ENCODE data around the gene TXNL1. TPM values are rescaled to one million over a fixed set of nuclear protein-coding genes. Genes with fewer than 3 reads are reported as not detected.

TXNL1 gene
- total and polyA plus RNA-seq, 2 of the 13 experiments (the other 11 are each of a cell fraction or from before 2014, with no cell fraction given) = 41.9 to 73.1 TPM

- TF ChIP-seq, protein P1, sequence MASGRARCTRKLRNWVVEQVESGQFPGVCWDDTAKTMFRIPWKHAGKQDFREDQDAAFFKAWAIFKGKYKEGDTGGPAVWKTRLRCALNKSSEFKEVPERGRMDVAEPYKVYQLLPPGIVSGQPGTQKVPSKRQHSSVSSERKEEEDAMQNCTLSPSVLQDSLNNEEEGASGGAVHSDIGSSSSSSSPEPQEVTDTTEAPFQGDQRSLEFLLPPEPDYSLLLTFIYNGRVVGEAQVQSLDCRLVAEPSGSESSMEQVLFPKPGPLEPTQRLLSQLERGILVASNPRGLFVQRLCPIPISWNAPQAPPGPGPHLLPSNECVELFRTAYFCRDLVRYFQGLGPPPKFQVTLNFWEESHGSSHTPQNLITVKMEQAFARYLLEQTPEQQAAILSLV (CRISPR knock-in tag; IDR thresholded peaks at IDR 0.05; ENCODE audit: borderline replicate concordance) = 0 out of 2 replicates have a peak, but pooled peaks have one; percentile 26
- TF ChIP-seq ZNF468 (CRISPR knock-in tag; IDR thresholded peaks at IDR 0.05) = no peak
- no peak for TF ChIP-seq ATM (IDR thresholded peaks at IDR 0.05; ENCODE audit: borderline replicate concordance)
- TF ChIP-seq IRX3 (CRISPR knock-in tag; IDR thresholded peaks at IDR 0.05; ENCODE audit: borderline replicate concordance, low read depth) = no peak; the same call in 1 of the 2 replicates
- peak; percentile 82 for TF ChIP-seq TAF1 (CRISPR knock-in tag; IDR thresholded peaks at IDR 0.05)
- TF ChIP-seq ESRRA (CRISPR knock-in tag; IDR thresholded peaks at IDR 0.05; ENCODE audit: low read depth) = 0 out of 2 replicates have a peak, but pooled peaks have one; percentile 13
- TF ChIP-seq HNF4A (CRISPR knock-in tag; IDR thresholded peaks at IDR 0.05) = no peak
- no peak for TF ChIP-seq PLSCR1 (CRISPR knock-in tag; IDR thresholded peaks at IDR 0.05; ENCODE audit: borderline replicate concordance)
- TF ChIP-seq, protein P2, sequence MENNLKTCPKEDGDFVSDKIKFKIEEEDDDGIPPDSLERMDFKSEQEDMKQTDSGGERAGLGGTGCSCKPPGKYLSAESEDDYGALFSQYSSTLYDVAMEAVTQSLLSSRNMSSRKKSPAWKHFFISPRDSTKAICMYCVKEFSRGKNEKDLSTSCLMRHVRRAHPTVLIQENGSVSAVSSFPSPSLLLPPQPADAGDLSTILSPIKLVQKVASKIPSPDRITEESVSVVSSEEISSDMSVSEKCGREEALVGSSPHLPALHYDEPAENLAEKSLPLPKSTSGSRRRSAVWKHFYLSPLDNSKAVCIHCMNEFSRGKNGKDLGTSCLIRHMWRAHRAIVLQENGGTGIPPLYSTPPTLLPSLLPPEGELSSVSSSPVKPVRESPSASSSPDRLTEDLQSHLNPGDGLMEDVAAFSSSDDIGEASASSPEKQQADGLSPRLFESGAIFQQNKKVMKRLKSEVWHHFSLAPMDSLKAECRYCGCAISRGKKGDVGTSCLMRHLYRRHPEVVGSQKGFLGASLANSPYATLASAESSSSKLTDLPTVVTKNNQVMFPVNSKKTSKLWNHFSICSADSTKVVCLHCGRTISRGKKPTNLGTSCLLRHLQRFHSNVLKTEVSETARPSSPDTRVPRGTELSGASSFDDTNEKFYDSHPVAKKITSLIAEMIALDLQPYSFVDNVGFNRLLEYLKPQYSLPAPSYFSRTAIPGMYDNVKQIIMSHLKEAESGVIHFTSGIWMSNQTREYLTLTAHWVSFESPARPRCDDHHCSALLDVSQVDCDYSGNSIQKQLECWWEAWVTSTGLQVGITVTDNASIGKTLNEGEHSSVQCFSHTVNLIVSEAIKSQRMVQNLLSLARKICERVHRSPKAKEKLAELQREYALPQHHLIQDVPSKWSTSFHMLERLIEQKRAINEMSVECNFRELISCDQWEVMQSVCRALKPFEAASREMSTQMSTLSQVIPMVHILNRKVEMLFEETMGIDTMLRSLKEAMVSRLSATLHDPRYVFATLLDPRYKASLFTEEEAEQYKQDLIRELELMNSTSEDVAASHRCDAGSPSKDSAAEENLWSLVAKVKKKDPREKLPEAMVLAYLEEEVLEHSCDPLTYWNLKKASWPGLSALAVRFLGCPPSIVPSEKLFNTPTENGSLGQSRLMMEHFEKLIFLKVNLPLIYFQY (CRISPR knock-in tag; IDR thresholded peaks at IDR 0.05; ENCODE audit: borderline replicate concordance) = 0 out of 2 replicates have a peak, but pooled peaks have one; percentile 26
- TF ChIP-seq SP5 (CRISPR knock-in tag; IDR thresholded peaks at IDR 0.05; ENCODE audit: borderline replicate concordance, low read depth) = 0 out of 2 replicates have a peak, but pooled peaks have one; percentile 30
- peak; percentile 90 for TF ChIP-seq ATF1 (CRISPR knock-in tag; IDR thresholded peaks at IDR 0.05)
- TF ChIP-seq YEATS2 (CRISPR knock-in tag; IDR thresholded peaks at IDR 0.05; ENCODE audit: borderline replicate concordance) = peak; percentile 98
- TF ChIP-seq SRSF1 (optimal IDR thresholded peaks at IDR 0.05; ENCODE audit: low read depth, low read length) = peak; percentile 65
- TF ChIP-seq ZNF430 (CRISPR knock-in tag; IDR thresholded peaks at IDR 0.05) = no peak
- TF ChIP-seq ZNF296 (CRISPR knock-in tag; conservative IDR thresholded peaks at IDR 0.05) = no peak
- TF ChIP-seq ZNF143 (CRISPR knock-in tag; IDR thresholded peaks at IDR 0.05) = peak; percentile 94
- 0 out of 2 replicates have a peak, but pooled peaks have one; percentile 37 for TF ChIP-seq KAT7 (CRISPR knock-in tag; IDR thresholded peaks at IDR 0.05; ENCODE audit: borderline replicate concordance)
- no peak for TF ChIP-seq PREB (CRISPR knock-in tag; IDR thresholded peaks at IDR 0.05)
- peak; percentile 80 for TF ChIP-seq NFYB (CRISPR knock-in tag; IDR thresholded peaks at IDR 0.05)
- TF ChIP-seq FOXK2 (IDR thresholded peaks at IDR 0.05) = no peak
- no peak for TF ChIP-seq BRD4 (CRISPR knock-in tag; IDR thresholded peaks at IDR 0.05)
- no peak for TF ChIP-seq PHB2 (IDR thresholded peaks at IDR 0.05; ENCODE audit: partially characterized antibody)
- TF ChIP-seq ONECUT2 (CRISPR knock-in tag; IDR thresholded peaks at IDR 0.05) = no peak
- no peak for TF ChIP-seq ZNF558 (CRISPR knock-in tag; IDR thresholded peaks at IDR 0.05; ENCODE audit: borderline replicate concordance)
Observed at GRCh38 chr18:56638232-56639103, at the start of gene TXNL1 (continued).

Data from HepG2 (cell line).